Stimulated activated CD8-positive, alpha-beta memory T cell treated with anti-CD3 and anti-CD28 coated beads, Interleukin-7, amount 100 ng/mL, for 1 hour (primary cell): ENCODE data around the gene LRBA.

ENCODE experiments used
- DNase-seq, 2 donors: peaks; one replicate each; pipeline ENCODE4 v3.0.0-alpha.2; 2020; ENCODE audit warnings: low read depth in 2 of 2

LRBA gene

DNA sequence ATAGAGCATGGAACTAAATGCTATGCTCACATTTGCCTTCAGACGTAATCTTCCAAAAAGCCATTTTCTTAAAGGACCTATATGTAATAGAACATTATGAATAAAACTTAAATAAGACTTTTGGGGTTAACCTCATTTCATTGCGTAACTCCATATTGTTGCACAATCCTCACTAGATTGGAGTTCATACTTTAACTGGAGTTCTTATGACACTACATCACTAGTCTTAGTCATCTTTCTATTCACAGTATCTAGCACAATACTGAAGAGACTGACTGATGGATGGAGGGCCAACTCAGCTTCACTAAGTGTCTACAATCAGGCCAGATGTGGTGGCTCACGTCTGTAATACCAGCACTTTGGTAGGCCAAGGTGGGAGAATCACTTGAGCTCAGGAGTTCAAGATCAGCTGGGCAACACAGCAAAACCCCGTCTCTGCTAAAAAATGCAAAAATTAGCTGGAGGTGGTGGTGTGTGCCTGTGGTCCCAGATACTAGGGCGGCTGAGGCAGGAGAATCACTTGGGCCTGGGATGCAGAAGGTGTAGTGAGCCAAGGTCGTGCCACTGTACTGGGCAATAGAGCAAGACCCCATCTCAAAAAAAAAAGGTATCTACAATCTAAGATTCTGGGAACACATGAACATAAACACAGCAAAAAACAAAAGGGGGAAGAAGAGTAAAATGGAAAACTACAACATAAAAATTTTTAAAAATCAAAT, 513.9 kb downstream of the LRBA start:
- no peak for DNase-seq

DNA sequence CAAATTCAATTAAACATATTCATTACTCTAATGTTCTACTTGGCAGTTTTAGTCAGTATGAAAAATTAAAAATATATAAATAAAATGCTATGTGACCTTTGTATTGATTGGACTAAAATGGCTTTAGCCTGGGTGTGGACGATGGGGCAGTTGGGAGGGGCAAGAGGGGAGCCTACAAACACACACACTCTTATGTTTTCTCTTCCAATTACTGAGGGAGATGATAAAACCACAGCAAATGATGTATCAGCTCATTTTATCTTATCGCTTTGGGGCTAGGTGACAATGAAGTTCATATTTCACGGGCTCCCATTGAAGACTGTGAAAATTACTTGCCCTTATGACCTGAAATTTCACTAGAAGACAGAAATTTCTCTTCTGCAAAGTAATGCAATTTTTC, 517.5 kb downstream of the LRBA start:
- no peak for DNase-seq

GRCh38 chr4:150495550-150495949, 519.5 kb downstream of the LRBA start:
- DNase-seq: no peak

DNA sequence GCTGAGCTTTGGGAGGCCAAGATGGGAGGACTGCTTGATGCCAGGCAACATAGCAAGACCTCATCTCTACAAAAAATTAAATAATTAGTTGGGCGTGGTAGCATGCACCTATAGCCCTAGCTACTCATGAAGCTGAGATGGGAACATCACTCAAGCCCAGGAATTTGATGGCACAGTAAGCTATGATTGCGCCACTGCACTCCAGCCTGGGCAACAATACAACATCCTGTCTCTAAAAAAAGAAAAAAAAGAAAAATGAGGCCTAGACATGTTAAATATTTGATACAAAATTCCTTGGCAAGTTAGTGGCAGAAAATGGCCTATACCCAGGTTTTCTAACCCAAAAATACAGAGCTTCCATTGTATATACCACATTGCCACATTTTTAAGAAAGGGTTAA, 521.2 kb downstream of the LRBA start:
- no peak for DNase-seq

DNA sequence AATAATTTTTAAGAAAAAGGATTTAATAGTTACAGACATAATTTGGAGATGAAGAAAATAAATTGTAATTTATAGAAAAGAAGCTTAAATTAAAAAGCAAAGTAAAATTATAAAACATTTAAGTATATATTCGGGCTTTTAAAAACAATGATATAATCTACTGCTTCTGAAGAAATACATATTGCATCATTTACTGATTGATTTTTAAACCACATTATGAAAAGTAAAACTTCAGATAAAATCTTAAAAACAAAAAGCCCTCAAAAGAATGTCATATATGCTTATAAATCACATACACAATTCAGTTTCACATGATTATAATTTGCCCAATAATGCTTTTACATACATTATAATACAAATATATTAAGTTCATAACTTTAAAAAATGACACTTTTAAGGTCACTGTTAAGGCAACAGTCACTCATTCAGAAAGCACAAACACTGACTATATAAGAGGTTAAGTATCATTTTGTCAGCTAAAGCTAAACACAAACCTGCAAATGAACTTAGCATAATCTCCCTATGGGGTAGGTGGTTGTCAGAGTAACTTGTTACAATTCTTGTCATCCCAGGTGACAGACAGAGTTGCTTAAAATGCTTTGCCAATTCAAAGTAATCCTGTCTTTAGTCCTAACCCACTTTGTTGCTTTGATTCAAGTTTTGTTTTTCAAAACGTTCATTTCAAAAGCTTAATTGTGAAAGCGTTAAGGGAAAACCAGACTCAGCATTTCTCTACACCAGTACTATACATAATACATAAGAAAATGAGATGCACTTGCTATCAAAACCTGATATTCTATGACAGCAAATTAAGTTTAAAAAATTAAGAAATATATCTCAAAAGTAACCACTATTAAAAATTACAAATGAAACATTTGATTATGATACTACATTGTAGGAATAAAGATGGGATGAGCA, 523.7 kb downstream of the LRBA start:
- no peak for DNase-seq

GRCh38 chr4:150482581-150482980, 532.5 kb downstream of the LRBA start:
- DNase-seq: no peak

GRCh38 chr4:150479657-150480056, 535.4 kb downstream of the LRBA start:
- DNase-seq: no peak

DNA sequence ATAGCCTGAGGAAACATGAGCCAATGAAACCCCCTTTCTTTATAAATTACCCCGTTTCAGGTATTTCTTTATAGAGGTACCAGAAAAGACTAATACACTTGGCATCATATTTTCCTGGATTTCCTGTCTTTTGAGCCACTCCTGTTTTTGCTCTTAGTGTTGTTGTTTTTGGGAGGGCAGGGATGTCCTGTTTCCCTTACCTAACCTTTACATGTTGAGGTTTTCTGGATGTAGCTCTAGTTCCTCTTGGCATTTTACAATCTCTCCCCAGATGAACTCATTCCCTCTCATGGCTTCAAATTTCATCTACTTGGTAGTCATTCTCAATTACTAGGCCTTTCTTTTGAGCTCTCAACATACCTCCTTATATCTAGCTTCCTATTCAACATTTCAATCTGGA, 537.2 kb downstream of the LRBA start:
- DNase-seq: no peak

GRCh38 chr4:150476776-150477175, 538.3 kb downstream of the LRBA start:
- DNase-seq: no peak

DNA sequence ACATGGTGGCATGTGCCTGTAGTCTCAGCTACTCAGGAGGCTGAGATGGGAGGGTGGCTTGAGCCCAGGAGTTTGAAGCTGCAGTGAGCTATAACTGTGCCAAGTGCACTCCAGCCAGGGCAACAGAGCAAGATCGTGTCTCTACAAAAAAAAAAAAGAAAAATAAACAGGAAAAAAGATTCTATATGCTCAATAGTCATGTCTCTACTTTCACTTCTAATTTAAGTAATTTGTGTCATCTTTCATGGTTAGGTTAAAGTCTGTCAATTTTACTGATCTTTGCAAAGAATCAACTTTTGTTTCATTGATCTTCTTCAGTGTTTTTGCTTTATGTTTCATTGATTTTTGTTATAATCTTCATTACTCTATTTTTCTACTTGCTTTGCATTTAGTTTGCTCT, 539.3 kb downstream of the LRBA start:
- DNase-seq: no peak

- no peak for DNase-seq
These were observed 550.6 kb downstream of the LRBA start for GRCh38 chr4:150464523-150464922.

DNA sequence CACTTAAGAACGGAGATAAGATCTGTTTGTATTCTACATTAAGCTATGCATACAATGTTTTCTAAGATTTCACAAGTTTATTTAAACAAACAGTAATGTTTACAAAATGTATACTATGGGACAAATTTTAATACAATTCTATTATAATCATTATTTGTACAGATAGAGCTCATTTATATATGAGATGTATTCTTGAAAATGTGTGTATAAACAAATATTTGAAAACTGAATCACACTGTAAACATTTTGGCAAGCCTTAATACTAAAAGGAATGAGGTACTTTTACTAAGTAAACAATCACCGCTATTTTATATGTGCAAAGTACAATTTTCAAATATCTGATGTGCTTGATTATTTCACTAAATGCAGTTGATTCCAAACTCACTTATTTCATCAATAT, 552.3 kb downstream of the LRBA start:
- no peak for DNase-seq

- DNase-seq: no peak
These were observed 553.1 kb downstream of the LRBA start for GRCh38 chr4:150461957-150462356.

DNA sequence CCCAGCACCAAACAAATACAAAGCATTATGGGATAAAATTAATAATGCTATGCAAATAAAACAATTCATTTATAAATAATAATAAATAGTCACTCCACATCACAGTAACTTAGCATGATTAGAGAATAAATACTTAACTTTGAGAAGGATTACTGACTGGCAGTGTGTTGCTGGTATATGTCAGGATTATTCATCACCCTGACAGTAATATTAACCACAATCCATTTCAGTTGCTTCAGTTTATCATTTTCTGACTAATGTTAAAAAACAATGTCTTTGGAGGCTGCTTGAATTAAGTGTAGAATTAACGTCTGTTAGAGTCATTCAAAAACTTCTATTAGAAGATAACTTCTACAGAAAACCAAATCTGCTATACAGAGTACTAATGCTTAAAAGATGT, 557.3 kb downstream of the LRBA start:
- DNase-seq: no peak

DNA sequence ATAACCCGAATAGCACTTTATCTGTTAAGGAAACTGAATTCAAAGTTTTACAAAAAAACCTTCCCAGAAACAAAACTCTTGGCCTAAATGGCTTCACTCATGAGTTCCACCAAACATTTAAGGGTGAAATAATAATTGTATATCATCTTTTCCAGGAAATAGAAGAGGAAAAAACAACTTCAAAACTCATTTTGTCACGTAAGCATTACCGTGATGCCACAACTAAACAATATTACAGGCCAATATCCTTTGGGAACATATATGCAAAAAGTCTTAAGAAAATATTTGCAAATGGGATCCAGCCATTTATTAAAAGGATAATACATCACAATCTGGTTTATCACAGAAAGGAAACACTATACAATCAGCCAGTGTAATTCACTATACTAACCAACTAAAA, 563.2 kb downstream of the LRBA start:
- DNase-seq: no peak

- DNase-seq: no peak
These were observed 567.7 kb downstream of the LRBA start for GRCh38 chr4:150447356-150447755.

DNA sequence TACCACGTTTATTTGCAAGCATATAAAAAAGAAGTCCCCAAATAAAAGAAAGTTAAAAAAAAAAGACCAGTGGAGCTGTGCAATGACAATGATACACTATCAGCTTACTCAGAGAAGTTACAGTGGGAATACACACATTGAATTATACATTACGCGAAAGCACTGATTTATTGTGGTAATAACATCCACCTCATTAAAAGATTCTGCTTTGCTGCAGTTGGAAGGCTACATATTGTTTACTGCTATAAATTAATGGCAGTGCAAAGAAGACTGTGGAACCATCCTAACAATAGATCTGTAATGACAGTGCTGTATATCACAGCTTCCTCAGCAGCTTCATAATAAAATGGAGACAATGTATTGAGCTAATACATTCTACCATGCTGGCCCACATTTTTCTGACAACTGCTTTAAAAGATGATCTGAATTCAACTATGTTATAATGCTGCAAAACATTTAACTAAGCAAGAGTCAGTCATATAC, 575.6 kb downstream of the LRBA start:
- DNase-seq: no peak

GRCh38 chr4:150436598-150437370, 578.3 kb downstream of the LRBA start:
- DNase-seq: no peak

- no peak for DNase-seq
These were observed 583.9 kb downstream of the LRBA start for GRCh38 chr4:150431221-150431620.

DNA sequence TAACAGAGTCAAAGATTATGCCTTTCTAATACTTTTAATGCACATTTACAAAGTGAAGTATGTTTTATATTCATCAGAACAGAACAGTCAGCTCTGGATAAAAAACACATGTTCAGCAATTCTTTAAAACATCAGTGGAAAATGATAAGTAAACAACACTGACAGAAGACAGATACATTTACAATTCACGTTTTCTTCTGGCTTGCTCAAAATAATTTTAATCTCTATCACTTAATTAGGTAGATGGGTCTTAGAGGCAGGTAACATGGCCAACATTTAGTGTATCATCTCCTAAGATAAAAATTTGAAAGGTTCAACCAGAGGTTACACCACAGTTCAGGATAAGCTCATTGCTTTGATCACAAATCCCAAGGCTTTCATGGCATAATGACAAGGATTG, 589.9 kb downstream of the LRBA start:
- no peak for DNase-seq

DNA sequence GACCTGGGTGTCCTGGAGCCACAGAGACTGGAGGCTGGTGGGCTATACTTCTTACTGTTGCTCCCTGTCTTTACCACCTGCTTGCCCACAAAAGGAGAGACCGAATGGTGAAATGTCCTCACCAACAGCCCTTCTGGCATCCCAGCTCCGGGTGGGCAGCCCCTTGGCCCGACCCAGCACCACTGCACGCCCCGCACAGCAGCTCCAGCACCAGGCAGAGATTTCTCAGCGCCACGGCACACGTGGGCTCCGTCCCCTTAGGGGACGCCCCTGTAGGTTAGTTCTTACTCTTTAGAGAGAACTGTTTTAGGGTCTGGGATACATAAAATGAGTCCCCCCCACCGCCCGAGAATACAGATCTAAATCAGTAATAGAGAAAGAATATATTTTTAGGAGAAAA, 591.6 kb downstream of the LRBA start:
- no peak for DNase-seq

- DNase-seq: no peak
These were observed 592.0 kb downstream of the LRBA start for GRCh38 chr4:150423074-150423473.
